Tongue (tissue), 2 donors: ENCODE measurements around the gene BCKDHA. TPM values are rescaled to one million over a fixed set of nuclear protein-coding genes. Genes with fewer than 3 reads are reported as not detected.

Source experiments
- DNase-seq: peaks from one replicate; pipeline ENCODE4 v3.0.0-alpha.2; 2015
- total RNA-seq: library from RNA; depleted of rRNA; stranded (reverse); fragments of >200 nt; gene quantifications from one replicate; pipeline ENCODE4 v1.2.3, GENCODE V29; 2014

The BCKDHA gene
- 58.0 TPM for total RNA-seq

GRCh38 chr19:41397086-41398049 lies at the start of gene BCKDHA, which contains the start of gene EXOSC5:
Gene BCKDHA (plus strand): TSS chr19:41397818. CDS start chr19:41397828, 10 bp downstream.
Gene EXOSC5 (minus strand): TSS chr19:41397359. CDS start chr19:41397328, 31 bp downstream.
- peak; percentile 100 for DNase-seq

DNA sequence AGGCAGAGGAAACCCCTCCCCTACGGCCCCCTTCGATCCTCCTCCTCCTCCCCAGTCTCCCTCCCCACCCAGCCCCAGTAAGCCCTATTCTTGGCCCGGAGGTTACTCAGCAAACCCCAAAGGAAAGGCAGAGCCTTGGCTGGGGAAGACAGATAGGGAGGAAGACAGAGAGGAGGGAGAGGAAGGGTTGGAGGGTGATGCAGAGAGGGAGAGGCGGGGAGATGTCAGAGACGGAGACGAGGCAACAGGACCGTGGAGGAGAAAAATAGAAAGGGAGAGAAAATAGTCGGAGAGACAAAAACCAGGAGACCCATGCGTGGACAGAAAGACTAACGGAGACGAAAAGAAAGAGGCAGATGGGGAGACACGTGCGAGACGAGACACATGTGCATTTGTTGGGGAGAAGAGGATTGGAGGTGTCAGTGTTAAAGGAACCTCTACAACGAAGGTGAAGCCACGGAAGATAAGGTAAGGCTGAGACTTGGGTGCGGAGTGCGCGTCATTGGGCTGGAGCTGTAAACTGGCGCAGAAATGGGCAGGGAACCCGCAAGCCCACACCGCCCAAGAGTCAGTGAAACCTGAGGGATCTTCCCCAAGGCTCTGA lies 46.8 kb upstream of the BCKDHA start:
- no peak for DNase-seq

- DNase-seq: peak; percentile 32
Measured at GRCh38 chr19:41351339-41352245, 46.0 kb upstream of the BCKDHA start.

- no peak for DNase-seq
Measured at GRCh38 chr19:41352279-41352608, 45.4 kb upstream of the BCKDHA start.

GRCh38 chr19:41352609-41353465 lies 44.8 kb upstream of the BCKDHA start:
- peak; percentile 32 for DNase-seq

DNA sequence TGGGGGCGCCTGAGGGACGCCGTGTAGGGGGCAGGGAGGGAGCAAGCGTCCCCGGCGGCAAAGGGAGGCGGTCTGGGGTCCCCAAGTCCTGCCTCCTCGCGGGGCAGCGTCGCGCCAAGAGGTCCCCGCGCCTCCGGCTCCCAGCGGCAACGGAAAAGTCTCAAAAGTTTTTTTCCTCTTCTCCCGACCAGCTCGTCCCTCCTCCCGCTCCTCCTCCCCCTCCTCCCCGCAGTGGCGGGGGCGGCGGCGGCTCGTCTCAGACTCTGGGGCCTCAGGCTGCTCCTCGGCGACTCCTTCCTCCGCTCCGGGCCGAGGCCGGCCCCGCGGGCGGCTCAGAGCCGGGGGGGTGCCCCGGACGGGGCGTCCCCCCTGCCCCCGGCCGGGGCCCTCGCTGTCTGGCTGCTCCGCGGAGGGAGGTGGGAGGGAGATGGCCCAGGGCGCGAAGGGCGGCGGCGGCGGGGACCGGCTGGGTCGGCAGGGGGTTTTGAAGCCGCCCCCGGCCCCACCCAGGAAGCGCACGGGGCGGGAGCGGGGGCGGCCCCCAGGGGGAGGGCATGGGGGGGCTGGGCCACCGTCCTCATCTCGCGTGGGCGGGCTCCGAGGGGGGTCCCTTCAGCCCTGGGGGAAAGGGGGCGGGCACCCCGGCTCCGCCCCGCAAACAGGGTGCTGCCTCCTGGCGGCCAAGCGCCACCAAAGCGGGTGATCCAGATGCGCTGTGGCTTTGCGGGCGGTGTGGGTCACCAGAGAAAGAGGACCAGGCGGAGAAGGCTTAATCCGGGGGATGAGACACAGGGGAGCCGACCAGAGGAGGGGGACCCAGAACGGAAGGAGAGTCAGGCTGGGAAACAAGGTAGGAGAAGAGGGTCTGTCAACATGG lies 43.9 kb upstream of the BCKDHA start, which contains the start of gene TGFB1:
TSS of gene TGFB1 (minus strand) at position 457 of the 877 bp plus-strand sequence. CDS start 878 bp downstream, outside the sequence.
- peak; percentile 79 for DNase-seq

GRCh38 chr19:41354343-41354953 lies 43.2 kb upstream of the BCKDHA start:
- DNase-seq: no peak

DNA sequence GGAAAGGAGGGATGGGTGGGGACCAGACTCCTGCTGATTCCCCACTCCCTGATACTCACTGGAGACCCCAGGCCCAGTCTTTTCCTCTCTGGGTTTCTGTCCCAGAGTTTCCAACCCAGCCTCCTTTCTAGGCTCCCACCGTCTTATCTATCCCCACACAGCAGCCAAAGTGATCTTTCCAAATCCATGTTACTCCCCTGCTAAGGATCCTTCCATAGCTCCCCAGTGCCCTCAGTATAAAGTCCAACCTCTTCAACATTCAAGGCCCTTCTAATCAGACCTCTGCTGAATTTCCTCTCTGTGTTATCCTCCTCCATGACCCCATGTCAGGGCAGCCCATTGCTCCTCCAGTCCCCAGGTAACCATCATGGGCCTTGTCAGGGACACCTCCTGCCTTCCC lies 42.6 kb upstream of the BCKDHA start:
- DNase-seq: no peak

DNA sequence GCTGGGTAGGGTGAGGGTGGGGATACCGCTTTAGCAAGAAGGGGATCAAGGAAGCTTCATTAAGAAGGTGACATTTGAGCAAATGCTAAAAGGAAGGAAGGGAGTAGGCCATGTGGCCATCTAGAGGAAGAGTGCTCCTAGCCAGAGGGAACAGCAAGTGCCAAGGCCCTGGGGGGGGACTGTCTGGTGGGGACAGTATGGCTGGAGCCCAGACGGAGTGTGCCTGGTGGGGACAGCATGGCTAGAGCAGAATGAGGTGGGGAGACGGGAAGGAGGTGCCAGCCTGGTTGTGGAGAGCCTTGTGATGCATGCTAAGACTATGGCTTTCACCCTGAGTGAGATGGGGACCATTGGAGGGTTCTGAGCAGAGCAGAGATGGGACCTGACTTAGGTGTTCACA lies 41.8 kb upstream of the BCKDHA start:
- no peak for DNase-seq

DNA sequence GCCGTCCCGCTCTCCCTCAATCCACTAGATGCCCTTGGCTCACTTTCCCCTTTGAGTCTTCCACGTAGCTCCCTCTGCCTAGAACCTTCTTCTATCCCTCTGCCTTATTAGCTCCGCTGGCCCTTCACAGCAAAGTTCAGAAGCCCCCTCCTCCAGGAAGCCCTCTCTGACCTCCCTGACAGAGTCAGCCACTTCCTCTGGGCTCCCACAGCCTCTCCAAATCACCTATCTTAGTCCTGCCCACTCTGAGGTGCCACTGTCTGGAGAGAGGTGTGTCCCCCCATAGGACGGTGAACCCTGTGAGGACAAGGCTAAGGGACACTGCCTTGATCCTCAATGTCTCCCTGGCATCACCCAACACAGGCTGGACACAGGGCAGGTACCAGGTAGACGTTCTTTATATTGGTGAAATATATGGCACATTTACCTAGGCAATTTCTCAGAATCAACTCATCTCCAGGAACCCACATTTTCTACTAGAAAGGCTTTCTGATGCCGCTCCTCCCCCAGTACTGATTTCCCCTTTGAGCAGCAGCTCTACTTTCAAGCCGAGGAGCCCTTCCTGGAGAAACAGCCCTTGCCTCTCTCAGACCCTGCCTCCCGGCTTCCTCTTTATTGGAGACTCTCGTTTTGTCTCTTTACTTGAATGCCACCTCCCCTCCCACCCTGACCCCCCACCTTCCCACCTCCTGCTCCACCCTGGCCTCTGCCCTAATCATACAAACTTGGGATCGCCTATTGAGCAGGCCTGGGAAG lies 40.5 kb upstream of the BCKDHA start:
- DNase-seq: no peak

DNA sequence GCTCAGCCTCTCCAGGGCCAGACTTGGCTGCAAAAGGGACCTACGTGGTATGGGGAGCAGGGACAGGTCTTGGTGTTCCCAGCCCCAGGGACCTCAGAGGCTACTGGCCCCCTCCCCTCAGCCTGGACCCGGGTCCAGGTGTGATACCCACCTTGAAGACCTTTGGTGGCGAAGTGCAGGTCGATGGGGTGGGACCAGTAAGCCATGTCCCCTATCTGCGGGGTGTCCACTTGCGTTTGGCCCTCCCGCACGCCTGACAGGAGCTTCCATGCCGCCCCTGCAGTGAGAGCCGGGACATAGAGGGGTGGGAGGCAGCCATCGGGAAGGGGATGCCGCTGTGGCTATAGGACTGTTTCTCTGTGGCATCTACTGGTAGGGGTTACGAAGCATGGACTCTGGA lies 39.9 kb upstream of the BCKDHA start:
- DNase-seq: no peak

GRCh38 chr19:41359741-41360140 lies 37.9 kb upstream of the BCKDHA start:
- DNase-seq: no peak

- no peak for DNase-seq
Measured at GRCh38 chr19:41362143-41362847, 35.3 kb upstream of the BCKDHA start.

- no peak for DNase-seq
Measured at GRCh38 chr19:41363371-41363752, 34.3 kb upstream of the BCKDHA start.

- peak; percentile 99 for DNase-seq
Measured at GRCh38 chr19:41363753-41364523, 33.7 kb upstream of the BCKDHA start, which contains the start of gene B9D2. Gene B9D2 (minus strand): TSS chr19:41364149. CDS start chr19:41363519, 630 bp downstream.

DNA sequence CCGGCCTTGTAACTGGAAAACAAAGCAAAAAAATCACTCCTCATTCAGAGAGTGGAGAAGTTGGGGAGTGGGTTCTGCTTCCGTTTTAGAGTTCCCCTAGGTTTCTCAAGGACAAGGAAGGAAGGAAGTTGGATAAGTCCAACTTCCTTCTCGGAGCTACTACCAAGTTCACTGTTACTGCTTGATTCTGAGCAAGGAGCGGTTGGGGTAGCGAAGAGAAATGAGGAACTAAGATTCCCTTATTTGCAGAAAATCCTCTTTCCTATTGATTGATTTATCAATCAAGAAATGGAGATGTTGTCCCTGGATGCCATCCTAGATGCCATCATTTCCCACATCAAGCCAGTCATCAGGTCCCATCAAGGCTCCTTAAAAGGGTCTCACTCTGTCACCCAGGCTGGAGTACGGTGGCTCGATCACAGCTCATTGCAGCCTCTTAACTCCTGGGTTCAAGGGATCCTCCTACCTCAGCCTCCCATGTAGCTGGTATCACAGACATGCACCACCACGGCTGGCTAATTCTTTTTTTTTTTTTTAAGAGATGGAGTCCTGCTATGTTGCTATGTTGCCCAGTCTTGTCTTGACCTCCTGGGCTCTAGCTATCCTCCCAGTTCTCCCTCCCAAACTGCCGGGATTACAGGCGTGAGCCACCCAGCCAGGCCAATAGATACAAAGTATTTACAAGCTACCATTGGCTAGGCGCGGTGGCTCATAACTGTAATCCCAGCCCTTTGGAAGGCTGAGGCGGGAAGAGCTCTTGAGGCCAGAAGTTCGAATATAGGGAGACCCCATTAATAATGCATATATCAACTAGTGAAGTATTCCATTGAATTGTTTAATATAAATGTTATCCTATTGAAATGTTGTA lies 32.9 kb upstream of the BCKDHA start:
- no peak for DNase-seq
